Natural killer cell (primary cell): ENCODE results near the gene SRPK2. TPM values are rescaled to one million over a fixed set of nuclear protein-coding genes. Genes with fewer than 3 reads are reported as not detected.
A peak's percentile ranks its signal among the peaks of the same experiment; 100 is the strongest.

ENCODE experiments used
- ATAC-seq, 3 donors: fragments of 150-1000 bp in 2 of 3; fragments of 200-7000 bp in 1 of 3; cut with Tn5 transposase; 1 replicate in 1 of 3; 2 replicates in 2 of 3; pipeline ENCODE4 v1.10.0; 2021; ENCODE audit warnings: mild to moderate bottlenecking in 2 of 3, moderate library complexity in 2 of 3
- DNase-seq, 2 donors: peaks; one replicate each; pipeline versions ENCODE4 v3.0.0 to v3.0.0-alpha.2; 2013 to 2021; ENCODE audit warnings: mixed read lengths in 1 of 2
- H3K27ac ChIP-seq: one replicate; pipeline ENCODE4 v1.5.1; 2013; ENCODE audit warnings: mild to moderate bottlenecking, low read length
- H3K27me3 ChIP-seq: one replicate; pipeline ENCODE4 v1.6.1; 2013; ENCODE audit warnings: low read length; ENCODE audit not compliant: control insufficient read depth, insufficient read depth
- H3K36me3 ChIP-seq: one replicate; pipeline ENCODE4 v1.6.1; 2013; ENCODE audit warnings: low read length; ENCODE audit not compliant: control insufficient read depth, insufficient read depth
- H3K4me1 ChIP-seq: one replicate; pipeline ENCODE4 v1.6.1; 2013; ENCODE audit warnings: low read length; ENCODE audit not compliant: control insufficient read depth, insufficient read depth
- H3K4me3 ChIP-seq: one replicate; pipeline ENCODE4 v1.5.1; 2013; ENCODE audit warnings: low read length
- H3K9me3 ChIP-seq: one replicate; pipeline ENCODE4 v1.6.1; 2013; ENCODE audit warnings: low read length; ENCODE audit not compliant: control insufficient read depth, insufficient read depth
- H3K27ac Mint-ChIP-seq, 2 donors: one replicate each; pipeline ENCODE4 v1.8.0; 2022; ENCODE audit warnings: mild to moderate bottlenecking in 2 of 2, mixed read lengths in 2 of 2, moderate library complexity in 1 of 2
- H3K27me3 Mint-ChIP-seq, 2 donors: one replicate each; pipeline ENCODE4 v1.8.0; 2022; ENCODE audit warnings: low read depth in 2 of 2, mixed read lengths in 2 of 2
- H3K36me3 Mint-ChIP-seq: one replicate; pipeline ENCODE4 v1.8.0; 2022; ENCODE audit warnings: mixed read lengths
- H3K4me1 Mint-ChIP-seq, 2 donors: one replicate each; pipeline ENCODE4 v1.8.0; 2022; ENCODE audit warnings: mixed read lengths in 2 of 2
- H3K4me3 Mint-ChIP-seq: one replicate; pipeline ENCODE4 v1.8.0; 2022; ENCODE audit warnings: mild to moderate bottlenecking, moderate library complexity, mixed read lengths
- H3K9me3 Mint-ChIP-seq, 2 donors: one replicate each; pipeline ENCODE4 v1.8.0; 2022; ENCODE audit warnings: mixed read lengths in 2 of 2
- WGBS: methylation state at CpG from one replicate; pipeline ENCODE4 v1.1.7; 2013; ENCODE audit warnings: missing lambda C conversion rate; ENCODE audit not compliant: insufficient coverage; 5-methylcytosine and 5-hydroxymethylcytosine counted together
- intact Hi-C: fragments of 100-400 bp; cut with micrococcal nuclease; formaldehyde crosslinking; loops from one replicate; pipeline ENCODE4 v1.14.2; 2022
- total RNA-seq, 4 donors: library from RNA; stranded (reverse); fragments of 120-200 nt in 1 of 4; gene quantifications; one replicate each; pipeline versions ENCODE4 v1.2.3 to v1.2.4, GENCODE V29; 2013 to 2022
- TF ChIP-seq, protein P1 (sequence below): fragments of 200-600 bp; IDR thresholded peaks from one replicate; pipeline ENCODE4 v1.8.0; 2022; ENCODE audit warnings: antibody characterized with exemption

Gene SRPK2
- total RNA-seq, 3 donors from 2014 or later (not counting 1 experiment from before 2014, with no cell fraction given), result 103 to 121 (median 108) TPM

DNA sequence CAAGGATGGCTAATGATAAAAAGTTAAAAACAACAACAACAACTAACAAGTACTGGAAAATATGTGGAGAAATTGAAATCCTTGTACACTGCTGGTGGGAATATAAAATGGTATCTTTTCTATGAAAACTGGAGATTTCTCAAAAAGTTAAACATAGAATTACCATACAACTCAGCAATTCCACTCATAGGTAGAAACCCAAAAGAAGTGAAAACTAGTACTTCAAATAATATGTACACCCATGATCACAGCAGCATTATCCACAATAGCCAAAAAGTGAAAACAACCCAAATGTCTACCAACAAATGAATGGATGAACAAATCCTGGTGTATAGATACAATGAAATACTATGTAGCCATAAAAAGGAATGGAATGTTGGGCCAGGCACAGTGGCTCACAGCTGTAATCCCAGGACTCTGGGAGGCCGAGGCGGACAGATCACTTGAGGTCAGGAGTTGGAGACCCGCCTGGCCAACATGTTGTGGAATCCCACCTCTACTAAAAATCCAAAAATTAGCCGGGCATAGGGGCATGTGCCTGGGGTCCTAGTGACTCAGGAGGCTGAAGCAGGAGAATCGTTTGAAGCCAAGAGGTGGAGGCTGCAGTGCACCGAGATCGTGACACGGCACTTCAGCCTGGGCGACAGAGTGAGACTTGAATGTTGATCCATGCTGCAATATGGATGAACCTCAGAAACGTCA is 66.8 kb downstream of the SRPK2 start:
- no peak for DNase-seq
- Histone ChIP-seq H3K4me3 (no peak overlapping the region), H3K27ac (no peak overlapping the region), H3K27me3 (no peaks in the 10 kb centered on the region), H3K4me1 (peaks cover 4% of the 10 kb centered on the region), H3K36me3 (no peaks in the 10 kb centered on the region), H3K9me3 (no peaks in the 10 kb centered on the region)
- H3K4me1 Mint-ChIP-seq, result peaks cover 67 to 70% of the 10 kb centered on the region in 2 donors
- H3K4me3 Mint-ChIP-seq, result no peak overlapping the region
- TF ChIP-seq, protein P1, sequence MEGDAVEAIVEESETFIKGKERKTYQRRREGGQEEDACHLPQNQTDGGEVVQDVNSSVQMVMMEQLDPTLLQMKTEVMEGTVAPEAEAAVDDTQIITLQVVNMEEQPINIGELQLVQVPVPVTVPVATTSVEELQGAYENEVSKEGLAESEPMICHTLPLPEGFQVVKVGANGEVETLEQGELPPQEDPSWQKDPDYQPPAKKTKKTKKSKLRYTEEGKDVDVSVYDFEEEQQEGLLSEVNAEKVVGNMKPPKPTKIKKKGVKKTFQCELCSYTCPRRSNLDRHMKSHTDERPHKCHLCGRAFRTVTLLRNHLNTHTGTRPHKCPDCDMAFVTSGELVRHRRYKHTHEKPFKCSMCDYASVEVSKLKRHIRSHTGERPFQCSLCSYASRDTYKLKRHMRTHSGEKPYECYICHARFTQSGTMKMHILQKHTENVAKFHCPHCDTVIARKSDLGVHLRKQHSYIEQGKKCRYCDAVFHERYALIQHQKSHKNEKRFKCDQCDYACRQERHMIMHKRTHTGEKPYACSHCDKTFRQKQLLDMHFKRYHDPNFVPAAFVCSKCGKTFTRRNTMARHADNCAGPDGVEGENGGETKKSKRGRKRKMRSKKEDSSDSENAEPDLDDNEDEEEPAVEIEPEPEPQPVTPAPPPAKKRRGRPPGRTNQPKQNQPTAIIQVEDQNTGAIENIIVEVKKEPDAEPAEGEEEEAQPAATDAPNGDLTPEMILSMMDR, result no peak
- H3K27me3 Mint-ChIP-seq, result no peaks in the 10 kb centered on the region
- H3K36me3 Mint-ChIP-seq, result no peaks in the 10 kb centered on the region
- intact Hi-C loops, result no loop called here
- H3K27ac Mint-ChIP-seq, result peak overlapping the region; percentile 6 to 15
- no peaks in the 10 kb centered on the region for H3K9me3 Mint-ChIP-seq
- ATAC-seq, result no peak
- WGBS, result 99% methylated on average over 10 of the region's 10 CpGs

DNA sequence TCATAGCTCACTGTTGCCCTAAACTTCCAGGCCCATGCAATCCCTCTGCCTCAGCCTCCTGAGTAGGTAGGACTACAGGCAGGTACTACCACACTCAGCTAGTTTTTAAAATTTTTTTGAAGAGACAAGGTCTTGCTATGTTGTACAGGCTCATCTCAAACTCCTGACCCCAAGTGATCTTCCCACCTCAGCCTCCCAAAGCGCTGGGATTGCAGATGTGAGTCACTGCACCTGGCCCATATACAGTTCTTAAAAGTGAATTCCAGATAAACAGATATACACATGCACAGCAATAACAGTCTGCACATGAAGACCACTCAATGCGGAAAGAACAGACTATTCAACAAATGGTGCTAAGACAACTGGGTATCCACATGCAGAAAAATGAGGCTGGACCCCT is 67.8 kb downstream of the SRPK2 start:
- intact Hi-C loops, result no loop called here
- H3K27ac Mint-ChIP-seq, result no peak overlapping the region
- H3K27ac ChIP-seq, result no peak overlapping the region

DNA sequence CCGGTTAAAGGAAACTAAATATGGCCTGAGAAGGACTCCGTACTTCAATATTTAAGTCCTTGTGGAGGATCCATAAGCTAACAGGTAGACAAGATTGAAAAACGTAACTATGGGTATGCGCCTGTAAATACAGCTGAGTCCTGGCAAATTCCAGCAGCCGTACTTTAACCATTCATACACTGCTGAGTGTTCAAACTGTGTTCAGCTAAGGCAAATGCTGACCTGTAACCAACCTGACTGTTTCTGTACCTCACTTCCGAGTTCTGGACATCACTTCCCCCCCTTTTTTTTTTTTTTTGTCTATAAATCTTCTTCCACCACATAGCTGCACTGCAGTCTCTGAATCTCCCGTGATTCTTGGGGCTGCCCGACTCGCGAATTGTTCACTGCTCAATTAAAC is 69.1 kb downstream of the SRPK2 start:
- H3K36me3 ChIP-seq, result no peaks in the 10 kb centered on the region
- H3K27me3 Mint-ChIP-seq, result no peaks in the 10 kb centered on the region
- intact Hi-C loops, result no loop called here
- no peaks in the 10 kb centered on the region for H3K36me3 Mint-ChIP-seq
- peak overlapping the region; percentile 81 for H3K4me3 Mint-ChIP-seq
- H3K9me3 ChIP-seq, result no peaks in the 10 kb centered on the region
- no peaks in the 10 kb centered on the region for H3K9me3 Mint-ChIP-seq
- WGBS, result 82% methylated on average over 9 of the region's 10 CpGs
- no peak overlapping the region for H3K4me3 ChIP-seq
- ATAC-seq (peak in 2 of 3 donors; percentile 42 to 46), DNase-seq (no peak)
- TF ChIP-seq, protein P1, result no peak
- H3K4me1 ChIP-seq, result peaks cover 4% of the 10 kb centered on the region
- no peaks in the 10 kb centered on the region for H3K27me3 ChIP-seq
- peaks cover 58 to 62% of the 10 kb centered on the region in 2 donors for H3K4me1 Mint-ChIP-seq
- no peak overlapping the region for H3K27ac ChIP-seq
- H3K27ac Mint-ChIP-seq, result peak overlapping the region; percentile 21

More for the DNA sequence above, 67.8 kb downstream of the SRPK2 start:
- no peaks in the 10 kb centered on the region for H3K36me3 ChIP-seq
- H3K4me3 ChIP-seq, result no peak overlapping the region
- peaks cover 68 to 69% of the 10 kb centered on the region in 2 donors for H3K4me1 Mint-ChIP-seq
- no peaks in the 10 kb centered on the region for H3K9me3 ChIP-seq
- no peaks in the 10 kb centered on the region for H3K9me3 Mint-ChIP-seq
- no peak for DNase-seq
- TF ChIP-seq, protein P1, result no peak
- H3K27me3 Mint-ChIP-seq, result no peaks in the 10 kb centered on the region
- no peak for ATAC-seq
- peaks cover 4% of the 10 kb centered on the region for H3K4me1 ChIP-seq
- no peaks in the 10 kb centered on the region for H3K36me3 Mint-ChIP-seq
- 98% methylated on average over 2 of the region's 2 CpGs for WGBS
- H3K4me3 Mint-ChIP-seq, result no peak overlapping the region
- H3K27me3 ChIP-seq, result no peaks in the 10 kb centered on the region
